ENCODE measurements around the gene MSRB1. TPM values are rescaled to one million over a fixed set of nuclear protein-coding genes. Genes with fewer than 3 reads are reported as not detected.
"Not testable (repeated sequence)": the region's sequence is repeated elsewhere in the genome, so short reads cannot be mapped to it uniquely, and the experiment has no call there.

MSRB1 gene
- total RNA-seq, 2 experiments from 2014 or later = 2.3 to 2.4 TPM

DNA sequence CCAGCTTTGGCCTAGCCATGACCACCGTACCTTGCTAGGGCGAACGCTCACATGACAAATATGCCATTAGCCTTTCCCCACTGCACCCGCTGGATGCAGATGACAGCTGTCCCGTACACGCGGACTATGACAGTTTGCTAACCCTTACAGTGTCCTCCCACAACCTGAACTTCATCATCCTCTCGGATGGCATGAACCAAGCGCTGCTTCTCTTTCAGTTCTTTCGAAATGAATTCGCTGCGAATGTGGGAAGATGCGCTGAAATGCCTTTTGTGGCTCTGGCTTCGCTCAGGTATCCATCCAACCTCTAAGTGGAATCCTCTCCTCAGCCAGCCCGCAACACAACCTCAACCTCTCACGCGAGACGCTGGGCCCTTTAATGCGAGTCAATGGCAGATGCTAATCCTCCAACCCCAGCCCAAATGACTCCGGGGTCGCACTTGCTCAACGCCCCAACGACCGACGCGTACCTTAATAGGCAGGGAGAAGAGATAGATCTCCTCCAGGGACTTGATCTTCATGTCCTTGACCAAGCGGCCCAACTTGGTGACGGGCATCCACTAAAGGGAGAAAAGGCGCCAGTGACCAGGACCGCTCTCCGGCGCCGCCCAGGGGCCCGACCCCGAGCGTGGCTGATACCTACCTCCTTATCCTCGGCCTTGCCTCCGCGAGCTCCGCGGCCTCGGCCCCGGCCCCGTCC, 21.0 kb upstream of the MSRB1 start:
- Mint-ChIP-seq H3K27me3 (no peaks in the 10 kb centered on the region), H3K4me1 (ENCODE audit: low read depth) (peaks cover 54% of the 10 kb centered on the region), H3K4me3 (peak overlapping the region; percentile 98), H3K36me3 (ENCODE audit: low read depth) (peaks cover 55% of the 10 kb centered on the region), H3K9me3 (no peaks in the 10 kb centered on the region), H3K27ac (peak overlapping the region; percentile 98)
- peaks cover 65% of the 10 kb centered on the region for H3K4me1 ChIP-seq (ENCODE audit: insufficient read depth, low read length)
- DNase-seq (peak in 7 of 14 experiments; percentile 27 to 70 (median 40)), ATAC-seq (ENCODE audit: poor library complexity) (peak; percentile 10)
- H3K4me3 ChIP-seq (ENCODE audit: low read length) = peak overlapping the region; percentile 91
- no peak for TF ChIP-seq CTCF (IDR thresholded peaks at IDR 0.05)
- intact Hi-C loops (cut with DNase I, micrococcal nuclease) = loop anchor here in 1 of 2 experiments (10.0 kb wide), 1 partner anchor 1269 kb away; the partner anchor contains the start of gene WDR24
- H3K9me3 ChIP-seq (ENCODE audit: control insufficient read depth in 1 of 2, insufficient read depth in 1 of 2, low read length in 2 of 2) = no peaks in the 10 kb centered on the region
- peaks cover 34% of the 10 kb centered on the region for H3K36me3 ChIP-seq (ENCODE audit: insufficient read depth, low read length)
- H3K27me3 ChIP-seq (ENCODE audit: control insufficient read depth in 1 of 2, insufficient read depth in 2 of 2, low read length in 2 of 2) = no peaks in the 10 kb centered on the region
- ChIA-PET POLR2A (interaction anchor here (0.5 to 5.0 kb wide), 39 partner anchors 7 to 1269 kb away, joined by 3 to 62 read pairs (median 5); partner anchors contain the start of genes CCNF, ECI1, ELOB and FAHD1), CTCF (interaction anchor here (0.7 to 2.3 kb wide), 4 partner anchors 84 to 258 kb away, joined by 3 to 7 read pairs (median 4); partner anchors contain the start of genes NTHL1, TRAF7 and TSC2)
- peak overlapping the region; percentile 96 to 99 for H3K27ac ChIP-seq (ENCODE audit: low read depth in 1 of 2, low read length in 2 of 2)

DNA sequence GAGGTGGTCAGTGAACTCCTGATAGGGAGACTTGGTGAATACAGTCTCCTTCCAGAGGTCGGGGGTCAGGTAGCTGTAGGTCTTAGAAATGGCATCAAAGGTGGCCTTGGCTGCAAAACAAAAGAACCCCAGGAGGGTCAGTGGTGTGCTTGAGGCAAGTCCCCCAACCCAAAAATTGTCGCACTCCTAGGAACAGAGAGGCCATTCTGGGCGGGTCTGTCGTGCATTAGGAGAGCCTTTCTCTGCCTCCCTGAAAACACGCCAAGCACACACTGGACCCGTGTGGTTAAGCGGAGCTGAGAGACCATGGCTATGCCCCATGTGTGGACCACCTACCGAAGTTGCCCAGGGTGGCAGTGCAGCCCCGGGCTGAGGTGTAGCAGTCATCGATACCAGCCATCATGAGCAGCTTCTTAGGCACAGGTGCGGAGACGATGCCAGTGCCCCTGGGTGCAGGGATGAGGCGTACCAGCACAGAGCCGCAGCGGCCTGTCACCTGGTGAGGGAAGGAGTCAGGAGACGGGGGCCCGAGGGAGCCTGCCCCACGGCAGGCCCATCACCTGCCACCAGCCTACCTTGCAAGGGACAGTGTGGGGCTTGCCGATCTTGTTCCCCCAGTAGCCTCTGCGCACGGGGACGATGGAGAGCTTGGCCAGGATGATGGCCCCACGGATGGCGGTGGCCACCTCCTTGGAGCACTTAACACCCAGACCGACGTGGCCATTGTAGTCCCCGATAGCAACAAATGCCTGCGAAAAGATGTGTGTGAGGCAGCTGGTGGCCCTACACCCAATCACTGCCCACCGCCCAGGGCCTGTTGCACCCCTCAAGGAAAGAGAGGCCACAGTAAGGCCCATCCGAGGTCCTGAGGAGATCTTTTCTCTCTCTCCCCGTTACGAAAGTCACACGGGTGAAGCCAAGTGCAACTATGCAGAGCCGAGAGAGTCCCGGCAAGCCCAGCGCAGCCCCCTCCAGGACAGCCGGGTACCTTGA, 19.5 kb upstream of the MSRB1 start:
- DNase-seq; H3K27me3 ChIP-seq (ENCODE audit: control insufficient read depth in 1 of 2, insufficient read depth in 2 of 2, low read length in 2 of 2); ATAC-seq (ENCODE audit: poor library complexity); H3K9me3 Mint-ChIP-seq; H3K4me3 ChIP-seq (ENCODE audit: low read length); H3K27me3 Mint-ChIP-seq; H3K9me3 ChIP-seq (ENCODE audit: control insufficient read depth in 1 of 2, insufficient read depth in 1 of 2, low read length in 2 of 2): not testable (repeated sequence)
- Histone ChIP-seq H3K27ac (ENCODE audit: low read depth in 1 of 2, low read length in 2 of 2) (peak overlapping the region in 1 of 2 donors; percentile 29), H3K36me3 (ENCODE audit: insufficient read depth, low read length) (peaks cover 34% of the 10 kb centered on the region), H3K4me1 (ENCODE audit: insufficient read depth, low read length) (peaks cover 70% of the 10 kb centered on the region)
- Mint-ChIP-seq H3K27ac (peak overlapping the region; percentile 98), H3K36me3 (ENCODE audit: low read depth) (peaks cover 55% of the 10 kb centered on the region), H3K4me1 (ENCODE audit: low read depth) (peaks cover 55% of the 10 kb centered on the region), H3K4me3 (peak overlapping the region; percentile 98)
- ChIA-PET POLR2A (interaction anchor here (1.3 to 5.0 kb wide), 8 partner anchors 9 to 193 kb away, joined by 4 to 55 read pairs (median 12); partner anchors contain the start of genes EME2, MRPS34, NUBP2 and SPSB3), CTCF (interaction anchor here (2.3 kb wide), 1 partner anchor 178 kb away, joined by 7 read pairs; no protein-coding TSS in a partner anchor)
- intact Hi-C loops (cut with DNase I, micrococcal nuclease) = loop anchor here in 1 of 2 experiments (10.0 kb wide), 1 partner anchor 1268 kb away; the partner anchor contains the start of gene WDR24

- peak overlapping the region; percentile 98 for H3K27ac Mint-ChIP-seq
- peak overlapping the region; percentile 82 for H3K4me3 Mint-ChIP-seq
- intact Hi-C loops (cut with DNase I, micrococcal nuclease) = loop anchor here in 1 of 2 experiments (2.0 to 10.0 kb wide), 2 partner anchors 47 to 1267 kb away; partner anchors contain the start of genes WDR24 and ZNF598
- H3K4me3 ChIP-seq (ENCODE audit: low read length) = no peak overlapping the region
- no peaks in the 10 kb centered on the region for H3K27me3 ChIP-seq (ENCODE audit: control insufficient read depth in 1 of 2, insufficient read depth in 2 of 2, low read length in 2 of 2)
- no peak overlapping the region for H3K27ac ChIP-seq (ENCODE audit: low read depth in 1 of 2, low read length in 2 of 2)
- ATAC-seq (ENCODE audit: poor library complexity) (no peak), DNase-seq (peak in 1 of 14 experiments; percentile 23)
- no peaks in the 10 kb centered on the region for H3K9me3 Mint-ChIP-seq
- CTCF ChIA-PET = no interaction called here
- POLR2A ChIA-PET = interaction anchor here (1.3 to 5.0 kb wide), 6 partner anchors 10 to 193 kb away, joined by 4 to 31 read pairs (median 6); partner anchors contain the start of genes EME2, MRPS34, NUBP2 and SPSB3
- H3K4me1 Mint-ChIP-seq (ENCODE audit: low read depth) = peaks cover 55% of the 10 kb centered on the region
- no peaks in the 10 kb centered on the region for H3K9me3 ChIP-seq (ENCODE audit: control insufficient read depth in 1 of 2, insufficient read depth in 1 of 2, low read length in 2 of 2)
- H3K36me3 ChIP-seq (ENCODE audit: insufficient read depth, low read length) = peaks cover 34% of the 10 kb centered on the region
- H3K27me3 Mint-ChIP-seq = no peaks in the 10 kb centered on the region
- TF ChIP-seq CTCF (IDR thresholded peaks at IDR 0.05) = no peak
- peaks cover 70% of the 10 kb centered on the region for H3K4me1 ChIP-seq (ENCODE audit: insufficient read depth, low read length)
- H3K36me3 Mint-ChIP-seq (ENCODE audit: low read depth) = peaks cover 55% of the 10 kb centered on the region
Measured at GRCh38 chr16:1961651-1962067, 18.7 kb upstream of the MSRB1 start.
